Adrenal gland (tissue), 12 donors: Measurements from ENCODE around the gene GLE1. TPM values are rescaled to one million over a fixed set of nuclear protein-coding genes. Genes with fewer than 3 reads are reported as not detected.

ENCODE experiments used
- DNase-seq, 7 donors: peaks; one replicate each; pipeline ENCODE4 v3.0.0-alpha.2; 2019 to 2020
- H3K27ac ChIP-seq, 5 donors: fragments of 200-600 bp; sonication (generic) in 4 of 5; 1 replicate in 3 of 5; 2 replicates in 2 of 5; pipeline versions ENCODE4 v1.5.1 to v1.8.0; 2016 to 2020; ENCODE audit warnings: mild to moderate bottlenecking in 1 of 5
- H3K27me3 ChIP-seq: fragments of 200-600 bp; 2 replicates; pipeline ENCODE4 v1.8.0; 2021
- H3K36me3 ChIP-seq, 2 donors: fragments of 200-600 bp; replicated peaks in 1 of 2; 1 replicate in 1 of 2; 2 replicates in 1 of 2; pipeline versions ENCODE4 v1.5.1 to v1.8.0; 2018 to 2022
- H3K4me1 ChIP-seq, 2 donors: fragments of 200-600 bp; replicated peaks in 1 of 2; 1 replicate in 1 of 2; 2 replicates in 1 of 2; pipeline versions ENCODE4 v1.5.1 to v1.8.0; 2018 to 2021
- H3K4me3 ChIP-seq, 4 donors: fragments of 200-600 bp; sonication (generic) in 3 of 4; one replicate each; pipeline ENCODE4 v1.5.1; 2016 to 2018
- H3K9me3 ChIP-seq, 3 donors: fragments of 200-600 bp; sonication (generic) in 1 of 3; replicated peaks in 1 of 3; 1 replicate in 2 of 3; 2 replicates in 1 of 3; pipeline versions ENCODE4 v1.5.1 to v1.8.0; 2016 to 2021
- POLR2A ChIP-seq, 2 donors: fragments of 450-650 bp; IDR thresholded peaks; one replicate each; pipeline ENCODE4 v1.6.1; 2017; ENCODE audit warnings: antibody characterized with exemption in 2 of 2, mild to moderate bottlenecking in 2 of 2, moderate library complexity in 1 of 2
- WGBS, 4 donors: extraction: QIAGEN DNeasy Blood & Tissue Kit in 2 of 4; methylation state at CpG; one replicate each; pipeline versions ENCODE4 v1.1.5 to v1.1.7; 2013 to 2017; 5-methylcytosine and 5-hydroxymethylcytosine counted together
- intact Hi-C, 2 donors: fragments of 100-400 bp; cut with DNase I; formaldehyde crosslinking; loops; one replicate each; pipeline versions ENCODE4 v1.14.1 to v1.15.0; 2022 to 2023
- polyA plus RNA-seq, 3 donors: library from polyadenylated mRNA; stranded (reverse); fragments of 200-250 nt in 2 of 3; fragments of 350-450 nt in 1 of 3; fragmentation: Illumina TruSeq in 1 of 3; extraction: RNeasy Lipid Tissue Mini Kit (QIAGEN cat#74804) in 1 of 3; gene quantifications; one replicate each; pipeline ENCODE4 v1.2.3, GENCODE V29; 2013 to 2014
- small RNA-seq, 2 donors: library from RNA; depleted of rRNA; stranded (forward); fragments of <200 nt; gene quantifications; one replicate each; pipeline ENCODE3, GENCODE V24; 2016
- total RNA-seq, 9 donors: library from RNA; depleted of rRNA in 4 of 9; stranded (reverse); fragments of >200 nt in 4 of 9; fragments of 120-200 nt in 1 of 9; fragmentation: NEBNext Ultra II Directional in 1 of 9; extraction: Animal tissue kit (Norgen Biotek cat#: 25700) in 1 of 9; gene quantifications; one replicate each; pipeline versions ENCODE4 v1.1.0 to v1.2.4, GENCODE V29; 2013 to 2023
- TF ChIP-seq, protein P1 (sequence below), 6 experiments: fragments of 450-650 bp in 4 of 6; fragments of 200-600 bp in 2 of 6; sonication (generic) in 1 of 6; IDR thresholded peaks; 1 replicate in 5 of 6; 2 replicates in 1 of 6; pipeline versions ENCODE4 v1.5.1 to v1.8.0; 2016 to 2021; ENCODE audit warnings: antibody characterized with exemption in 6 of 6, mild to moderate bottlenecking in 2 of 6, moderate library complexity in 1 of 6
- donor health status: healthy with polysubstance abuse.
- donor health status: Bipolar disorder and iron deficiency.
- donor health status: DM: yes; HTN: yes; CAD: no.
- donor health status: DM: no; HTN: no; CAD: no.
- donor health status: DM: no; HTN: no; CAD: no.
- donor health status: DM: yes; HTN: yes; CAD: no.

GLE1 gene
- total and polyA plus RNA-seq, 12 donors: 13.1 to 81.9 (median 28.5) TPM

DNA sequence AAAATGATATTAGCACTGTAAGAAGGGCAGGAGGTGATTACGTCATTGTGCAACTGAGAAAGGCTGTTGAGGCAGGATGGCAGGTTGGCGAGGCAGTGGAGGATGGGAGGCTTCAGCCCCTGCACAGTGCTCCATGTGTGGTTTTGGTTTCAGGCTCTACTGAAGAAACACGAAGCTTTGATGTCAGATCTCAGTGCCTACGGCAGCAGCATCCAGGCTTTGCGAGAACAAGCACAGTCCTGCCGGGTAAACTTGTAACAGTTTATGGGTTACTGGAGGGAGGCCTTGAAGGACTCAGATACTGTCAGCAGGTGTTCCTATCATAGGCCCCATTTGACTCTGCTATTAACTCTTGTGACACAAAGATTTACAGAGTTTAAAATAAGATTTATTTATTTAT is 82.9 kb downstream of the GLE1 start:
- H3K9me3 ChIP-seq: no peaks in the 10 kb centered on the region
- H3K27me3 ChIP-seq: no peaks in the 10 kb centered on the region
- intact Hi-C loops: loop anchor here in 1 of 2 donors (10.0 kb wide), 1 partner anchor 63 kb away; no protein-coding TSS in a partner anchor
- DNase-seq: no peak
- H3K4me1 ChIP-seq: no peaks in the 10 kb centered on the region
- H3K36me3 ChIP-seq: peaks cover 0 to 99% of the 10 kb centered on the region in 2 donors
- TF ChIP-seq, protein P1, sequence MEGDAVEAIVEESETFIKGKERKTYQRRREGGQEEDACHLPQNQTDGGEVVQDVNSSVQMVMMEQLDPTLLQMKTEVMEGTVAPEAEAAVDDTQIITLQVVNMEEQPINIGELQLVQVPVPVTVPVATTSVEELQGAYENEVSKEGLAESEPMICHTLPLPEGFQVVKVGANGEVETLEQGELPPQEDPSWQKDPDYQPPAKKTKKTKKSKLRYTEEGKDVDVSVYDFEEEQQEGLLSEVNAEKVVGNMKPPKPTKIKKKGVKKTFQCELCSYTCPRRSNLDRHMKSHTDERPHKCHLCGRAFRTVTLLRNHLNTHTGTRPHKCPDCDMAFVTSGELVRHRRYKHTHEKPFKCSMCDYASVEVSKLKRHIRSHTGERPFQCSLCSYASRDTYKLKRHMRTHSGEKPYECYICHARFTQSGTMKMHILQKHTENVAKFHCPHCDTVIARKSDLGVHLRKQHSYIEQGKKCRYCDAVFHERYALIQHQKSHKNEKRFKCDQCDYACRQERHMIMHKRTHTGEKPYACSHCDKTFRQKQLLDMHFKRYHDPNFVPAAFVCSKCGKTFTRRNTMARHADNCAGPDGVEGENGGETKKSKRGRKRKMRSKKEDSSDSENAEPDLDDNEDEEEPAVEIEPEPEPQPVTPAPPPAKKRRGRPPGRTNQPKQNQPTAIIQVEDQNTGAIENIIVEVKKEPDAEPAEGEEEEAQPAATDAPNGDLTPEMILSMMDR (IDR thresholded peaks at IDR 0.05): no peak
- TF ChIP-seq POLR2A (IDR thresholded peaks at IDR 0.05): no peak
- H3K4me3 ChIP-seq: no peak overlapping the region
- 66 to 77% (median 73%) methylated on average over 6 of the region's 6 CpGs for WGBS, 4 donors
- no peak overlapping the region for H3K27ac ChIP-seq

DNA sequence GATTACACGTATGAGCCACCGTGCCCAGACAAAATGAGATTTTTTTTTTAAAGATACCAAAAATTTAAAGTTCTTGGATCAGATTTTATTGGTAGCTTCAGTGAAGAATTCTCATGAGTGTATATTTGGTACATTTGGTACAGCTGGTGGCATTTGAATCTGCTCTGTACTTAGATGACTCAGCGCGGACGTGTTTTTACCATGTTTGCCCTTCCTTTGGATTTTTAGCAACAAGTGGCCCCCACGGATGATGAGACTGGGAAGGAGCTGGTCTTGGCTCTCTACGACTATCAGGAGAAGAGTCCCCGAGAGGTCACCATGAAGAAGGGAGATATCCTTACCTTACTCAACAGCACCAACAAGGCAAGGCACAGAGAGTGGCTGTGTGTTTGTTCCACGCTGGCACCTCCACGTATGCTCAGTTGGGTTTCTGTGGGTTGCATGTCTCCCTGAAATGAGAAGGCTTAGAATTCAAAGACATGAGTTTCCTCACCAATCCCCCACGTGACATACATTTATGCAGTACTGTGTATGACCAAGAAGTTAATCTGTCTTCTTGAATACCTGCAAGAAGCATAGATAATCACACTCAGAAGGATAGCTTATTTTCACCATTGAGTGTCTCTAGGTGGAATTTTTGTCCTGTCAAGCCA is 84.2 kb downstream of the GLE1 start:
- H3K36me3 ChIP-seq: peaks cover 0 to 99% of the 10 kb centered on the region in 2 donors
- H3K9me3 ChIP-seq: no peaks in the 10 kb centered on the region
- TF ChIP-seq, protein P1 (IDR thresholded peaks at IDR 0.05): no peak
- TF ChIP-seq POLR2A (IDR thresholded peaks at IDR 0.05): no peak
- WGBS, 4 donors: 88 to 93% (median 91%) methylated on average over 11 of the region's 11 CpGs
- H3K4me3 ChIP-seq: no peak overlapping the region
- no peaks in the 10 kb centered on the region for H3K4me1 ChIP-seq
- no peak for DNase-seq
- no peak overlapping the region for H3K27ac ChIP-seq
- intact Hi-C loops: loop anchor here in 1 of 2 donors (10.0 kb wide), 1 partner anchor 64 kb away; no protein-coding TSS in a partner anchor
- H3K27me3 ChIP-seq: no peaks in the 10 kb centered on the region

Small RNA genes lying within 50 kb of the gene (small RNA-seq; reads per million reads assigned to genes)
- gene RNU7-171P: 0 reads per million in 2 donors

Other genes with a start within 250 kb of the GLE1 start
- 10 to 100 TPM; 35.8 to 92.8 (median 79.2) TPM for gene GOLGA2, start 228.7 kb upstream of the GLE1 start, total RNA-seq
- gene GOLGA2, start 228.7 kb upstream of the GLE1 start, polyA plus RNA-seq: 100 to 1,000 TPM in 2 of 3 donors, 10 to 100 TPM in 1; 87.7 to 221 (median 124) TPM
- gene SWI5, start 228.4 kb upstream of the GLE1 start, total RNA-seq: 10 to 100 TPM; 17.7 to 58.9 (median 27.8) TPM
- 10 to 100 TPM; 20.2 to 30.1 (median 25.0) TPM for gene SWI5, start 228.4 kb upstream of the GLE1 start, polyA plus RNA-seq
- 10 to 100 TPM; 15.0 to 68.2 (median 43.5) TPM for gene TRUB2, start 182.3 kb upstream of the GLE1 start, total RNA-seq
- 10 to 100 TPM; 20.7 to 55.2 (median 23.7) TPM for gene TRUB2, start 182.3 kb upstream of the GLE1 start, polyA plus RNA-seq
- gene COQ4, start 181.9 kb upstream of the GLE1 start, total RNA-seq: 10 to 100 TPM; 47.3 to 96.8 (median 68.6) TPM
- gene COQ4, start 181.9 kb upstream of the GLE1 start, polyA plus RNA-seq: 100 to 1,000 TPM in 2 of 3 donors, 10 to 100 TPM in 1; 35.8 to 111 (median 109) TPM
- 10 to 100 TPM in 8 of 9 donors, 1 to 10 TPM in 1; 6.6 to 30.3 (median 19.9) TPM for gene SLC27A4, start 164.2 kb upstream of the GLE1 start, total RNA-seq
- 10 to 100 TPM in 2 of 3 donors, 1 to 10 TPM in 1; 9.9 to 40.0 (median 21.3) TPM for gene SLC27A4, start 164.2 kb upstream of the GLE1 start, polyA plus RNA-seq
- 10 to 100 TPM; 34.7 to 87.1 (median 51.0) TPM for gene URM1, start 133.3 kb upstream of the GLE1 start, total RNA-seq
- 10 to 100 TPM; 22.8 to 40.2 (median 27.0) TPM for gene URM1, start 133.3 kb upstream of the GLE1 start, polyA plus RNA-seq
- 10 to 100 TPM in 8 of 9 donors, 1 to 10 TPM in 1; 8.1 to 43.5 (median 16.8) TPM for gene CERCAM, start 83.9 kb upstream of the GLE1 start, total RNA-seq
- 10 to 100 TPM in 2 of 3 donors, 1 to 10 TPM in 1; 5.1 to 34.2 (median 16.2) TPM for gene CERCAM, start 83.9 kb upstream of the GLE1 start, polyA plus RNA-seq
- gene ODF2, start 48.7 kb upstream of the GLE1 start, total RNA-seq: 10 to 100 TPM; 10.2 to 18.6 (median 14.0) TPM
- 10 to 100 TPM; 16.6 to 21.6 (median 19.6) TPM for gene ODF2, start 48.7 kb upstream of the GLE1 start, polyA plus RNA-seq
- gene SPTAN1, start 47.9 kb downstream of the GLE1 start, total RNA-seq: 100 to 1,000 TPM; 136 to 316 (median 224) TPM
- gene SPTAN1, start 47.9 kb downstream of the GLE1 start, polyA plus RNA-seq: 100 to 1,000 TPM; 167 to 278 (median 252) TPM
- 100 to 1,000 TPM in 2 of 9 donors, 10 to 100 TPM in 7; 20.4 to 192 (median 77.9) TPM for gene DYNC2I2, start 152.1 kb downstream of the GLE1 start, total RNA-seq
- gene DYNC2I2, start 152.1 kb downstream of the GLE1 start, polyA plus RNA-seq: 100 to 1,000 TPM in 1 of 3 donors, 10 to 100 TPM in 1, 1 to 10 TPM in 1; 7.5 to 119 (median 91.6) TPM
- gene SET, start 184.5 kb downstream of the GLE1 start, total RNA-seq: 100 to 1,000 TPM; 122 to 327 (median 191) TPM
- 100 to 1,000 TPM in 2 of 3 donors, 10 to 100 TPM in 1; 62.1 to 352 (median 105) TPM for gene SET, start 184.5 kb downstream of the GLE1 start, polyA plus RNA-seq
- gene PKN3, start 197.8 kb downstream of the GLE1 start, total RNA-seq: 1 to 10 TPM; 1.1 to 6.3 (median 3.6) TPM
- 1 to 10 TPM in 2 of 3 donors, under 1 TPM in 1; 0.90 to 8.6 (median 8.1) TPM for gene PKN3, start 197.8 kb downstream of the GLE1 start, polyA plus RNA-seq
- 10 to 100 TPM; 15.5 to 97.4 (median 28.7) TPM for gene ZDHHC12, start 219.4 kb downstream of the GLE1 start, total RNA-seq
- 10 to 100 TPM in 2 of 3 donors, 1 to 10 TPM in 1; 1.6 to 64.8 (median 33.1) TPM for gene ZDHHC12, start 219.4 kb downstream of the GLE1 start, polyA plus RNA-seq